ENCODE data around the gene CRIM1.

Gene CRIM1

DNA sequence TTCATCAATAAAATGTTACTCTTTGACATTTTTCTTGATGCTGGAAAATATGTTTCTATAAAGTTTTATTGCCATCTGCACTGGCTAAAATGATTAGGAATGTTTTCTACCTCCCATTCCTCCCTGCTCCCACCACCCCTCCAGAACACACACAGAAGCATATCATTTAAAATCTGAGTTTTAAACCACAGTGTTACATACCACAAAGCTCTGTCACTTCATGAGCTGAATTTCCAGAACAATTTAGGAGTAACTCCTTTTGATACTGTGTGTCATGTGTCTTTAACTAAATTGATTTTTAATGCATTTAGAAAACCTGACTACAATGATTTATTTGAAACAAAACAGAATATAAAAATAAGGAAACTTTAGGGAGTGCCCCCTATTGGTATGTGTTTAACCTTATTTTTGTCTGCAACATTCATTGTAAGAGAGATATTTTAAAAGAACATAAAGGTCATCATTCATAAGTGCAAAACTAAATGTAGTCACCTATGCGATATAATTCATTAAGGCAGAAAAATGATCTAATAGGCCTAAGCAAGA lies 190.4 kb downstream of the CRIM1 start:
- Histone ChIP-seq H3K9me3 (no peaks in the 10 kb centered on the region), H3K4me3 (no peak overlapping the region), H3K27me3 (no peaks in the 10 kb centered on the region), H3K36me3 (peaks cover 65 to 82% (median 69%) of the 10 kb centered on the region in 3 donors), H3K4me1 (peaks cover 0 to 18% (median 1%) of the 10 kb centered on the region in 4 donors), H3K27ac (peak overlapping the region in 1 of 2 donors; percentile 11)
- intact Hi-C loops (cut with DNase I; ENCODE audit: low total_unique reads): no loop called here
- DNase-seq: no peak
- TF ChIP-seq, protein P1, sequence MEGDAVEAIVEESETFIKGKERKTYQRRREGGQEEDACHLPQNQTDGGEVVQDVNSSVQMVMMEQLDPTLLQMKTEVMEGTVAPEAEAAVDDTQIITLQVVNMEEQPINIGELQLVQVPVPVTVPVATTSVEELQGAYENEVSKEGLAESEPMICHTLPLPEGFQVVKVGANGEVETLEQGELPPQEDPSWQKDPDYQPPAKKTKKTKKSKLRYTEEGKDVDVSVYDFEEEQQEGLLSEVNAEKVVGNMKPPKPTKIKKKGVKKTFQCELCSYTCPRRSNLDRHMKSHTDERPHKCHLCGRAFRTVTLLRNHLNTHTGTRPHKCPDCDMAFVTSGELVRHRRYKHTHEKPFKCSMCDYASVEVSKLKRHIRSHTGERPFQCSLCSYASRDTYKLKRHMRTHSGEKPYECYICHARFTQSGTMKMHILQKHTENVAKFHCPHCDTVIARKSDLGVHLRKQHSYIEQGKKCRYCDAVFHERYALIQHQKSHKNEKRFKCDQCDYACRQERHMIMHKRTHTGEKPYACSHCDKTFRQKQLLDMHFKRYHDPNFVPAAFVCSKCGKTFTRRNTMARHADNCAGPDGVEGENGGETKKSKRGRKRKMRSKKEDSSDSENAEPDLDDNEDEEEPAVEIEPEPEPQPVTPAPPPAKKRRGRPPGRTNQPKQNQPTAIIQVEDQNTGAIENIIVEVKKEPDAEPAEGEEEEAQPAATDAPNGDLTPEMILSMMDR (IDR thresholded peaks at IDR 0.05): no peak

DNA sequence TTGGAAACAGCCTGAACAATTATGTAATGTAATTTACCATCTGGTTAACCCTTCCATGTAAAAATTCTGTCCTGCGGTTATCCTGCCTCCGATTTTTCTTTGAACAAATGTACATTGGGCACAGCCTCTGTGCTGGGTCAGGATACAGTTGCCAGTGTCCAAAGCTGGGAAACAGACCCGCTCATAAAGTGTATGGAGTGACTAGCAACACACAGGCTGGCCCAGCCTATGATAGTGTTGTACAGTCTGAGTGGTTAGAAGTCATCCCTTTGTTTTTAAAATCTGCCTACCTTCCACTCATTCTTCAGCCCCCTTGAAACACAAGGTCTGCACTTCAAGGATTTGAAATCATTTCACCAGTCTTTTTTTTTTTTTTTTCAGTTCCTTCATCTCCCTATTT lies 192.3 kb downstream of the CRIM1 start:
- intact Hi-C loops (cut with DNase I; ENCODE audit: low total_unique reads): no loop called here
- Histone ChIP-seq H3K9me3 (no peaks in the 10 kb centered on the region), H3K4me3 (no peak overlapping the region), H3K36me3 (peaks cover 51 to 68% (median 65%) of the 10 kb centered on the region in 3 donors), H3K4me1 (peaks cover 0 to 9% (median 0%) of the 10 kb centered on the region in 4 donors), H3K27ac (no peak overlapping the region), H3K27me3 (no peaks in the 10 kb centered on the region)
- TF ChIP-seq, protein P1 (IDR thresholded peaks at IDR 0.05): no peak
- no peak for DNase-seq

DNA sequence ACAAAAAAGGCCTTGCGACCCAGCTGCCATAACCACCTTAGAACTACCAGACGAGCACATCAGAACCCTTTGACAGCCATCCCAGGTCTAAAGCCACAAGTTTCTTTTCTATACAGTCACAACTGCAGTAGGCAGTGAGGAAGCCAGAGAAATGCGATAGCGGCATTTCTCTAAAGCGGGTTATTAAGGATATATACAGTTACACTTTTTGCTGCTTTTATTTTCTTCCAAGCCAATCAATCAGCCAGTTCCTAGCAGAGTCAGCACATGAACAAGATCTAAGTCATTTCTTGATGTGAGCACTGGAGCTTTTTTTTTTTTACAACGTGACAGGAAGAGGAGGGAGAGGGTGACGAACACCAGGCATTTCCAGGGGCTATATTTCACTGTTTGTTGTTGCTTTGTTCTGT lies 193.6 kb downstream of the CRIM1 start:
- no peak for DNase-seq
- peaks cover 0 to 19% (median 4%) of the 10 kb centered on the region in 4 donors for H3K4me1 ChIP-seq
- H3K36me3 ChIP-seq: peaks cover 50 to 64% (median 55%) of the 10 kb centered on the region in 3 donors
- no peak overlapping the region for H3K4me3 ChIP-seq
- H3K9me3 ChIP-seq: no peaks in the 10 kb centered on the region
- TF ChIP-seq, protein P1 (IDR thresholded peaks at IDR 0.05): no peak
- peak overlapping the region in 1 of 2 donors; percentile 41 for H3K27ac ChIP-seq
- intact Hi-C loops (cut with DNase I; ENCODE audit: low total_unique reads): no loop called here
- no peaks in the 10 kb centered on the region for H3K27me3 ChIP-seq

DNA sequence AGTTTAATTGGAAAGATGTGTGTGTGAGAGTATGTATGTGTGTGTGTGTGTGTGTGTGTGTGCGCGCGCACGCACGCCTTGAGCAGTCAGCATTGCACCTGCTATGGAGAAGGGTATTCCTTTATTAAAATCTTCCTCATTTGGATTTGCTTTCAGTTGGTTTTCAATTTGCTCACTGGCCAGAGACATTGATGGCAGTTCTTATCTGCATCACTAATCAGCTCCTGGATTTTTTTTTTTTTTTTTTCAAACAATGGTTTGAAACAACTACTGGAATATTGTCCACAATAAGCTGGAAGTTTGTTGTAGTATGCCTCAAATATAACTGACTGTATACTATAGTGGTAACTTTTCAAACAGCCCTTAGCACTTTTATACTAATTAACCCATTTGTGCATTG lies 194.4 kb downstream of the CRIM1 start:
- Histone ChIP-seq H3K27ac (no peak overlapping the region), H3K4me3 (no peak overlapping the region), H3K9me3 (no peaks in the 10 kb centered on the region), H3K36me3 (peaks cover 45 to 62% (median 49%) of the 10 kb centered on the region in 3 donors), H3K27me3 (no peaks in the 10 kb centered on the region), H3K4me1 (peaks cover 0 to 21% (median 4%) of the 10 kb centered on the region in 4 donors)
- DNase-seq: no peak
- intact Hi-C loops (cut with DNase I; ENCODE audit: low total_unique reads): no loop called here
- TF ChIP-seq, protein P1 (IDR thresholded peaks at IDR 0.05): no peak

DNA sequence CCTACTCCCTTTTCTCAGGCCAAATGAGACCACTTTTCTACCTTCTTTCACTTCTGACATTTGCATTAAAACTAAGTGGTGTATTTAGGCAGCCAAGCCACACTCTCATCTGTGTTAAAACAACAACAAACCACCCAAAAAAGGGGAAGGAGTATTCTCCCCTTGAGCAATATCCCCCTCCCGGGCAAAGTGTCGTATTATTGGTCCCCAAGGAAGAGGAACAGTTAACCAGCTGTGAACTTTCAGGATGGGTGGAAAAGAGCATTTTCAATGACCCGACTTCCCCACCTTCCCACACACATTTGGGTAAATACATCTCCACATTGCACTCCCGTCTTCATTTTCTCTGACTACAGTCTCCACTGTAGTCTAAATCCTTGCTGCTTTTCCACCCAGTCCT lies 198.1 kb downstream of the CRIM1 start:
- intact Hi-C loops (cut with DNase I; ENCODE audit: low total_unique reads): no loop called here
- H3K36me3 ChIP-seq: peaks cover 22 to 32% (median 28%) of the 10 kb centered on the region in 3 donors
- no peak for DNase-seq
- H3K9me3 ChIP-seq: no peaks in the 10 kb centered on the region
- H3K27ac ChIP-seq: peak overlapping the region; percentile 17 to 40
- H3K4me3 ChIP-seq: no peak overlapping the region
- peaks cover 0 to 47% (median 17%) of the 10 kb centered on the region in 4 donors for H3K4me1 ChIP-seq
- TF ChIP-seq, protein P1 (IDR thresholded peaks at IDR 0.05): no peak
- H3K27me3 ChIP-seq: no peaks in the 10 kb centered on the region
